Neural progenitor cell (in vitro differentiated cells): ENCODE results near the gene ESRRA.

Experiments
- CTCF ChIP-seq: fragments of 200-600 bp; sonication (generic); IDR thresholded peaks from 2 replicates; pipeline ENCODE4 v1.5.1; 2017; ENCODE audit warnings: antibody characterized with exemption, mild to moderate bottlenecking
- EZH2 ChIP-seq: fragments of 200-600 bp; sonication (generic); IDR thresholded peaks from 2 replicates; pipeline ENCODE4 v1.6.1; 2017; ENCODE audit warnings: antibody characterized with exemption, mild to moderate bottlenecking, moderate library complexity
- EZH2phosphoT487 ChIP-seq: fragments of 200-600 bp; sonication (generic); IDR thresholded peaks from 2 replicates; pipeline ENCODE4 v1.6.1; 2017; ENCODE audit warnings: antibody characterized with exemption

- TF ChIP-seq CTCF, result no peak
- TF ChIP-seq EZH2phosphoT487, result no peak
- TF ChIP-seq EZH2, result no peak
These were observed at the start of gene ESRRA for GRCh38 chr11:64305075-64305690.
